Activated CD8-positive, alpha-beta memory T cell treated with anti-CD3 and anti-CD28 coated beads for 1 hour (primary cell): ENCODE measurements around the gene SOX5.
"Not testable (repeated sequence)": the region's sequence is repeated elsewhere in the genome, so short reads cannot be mapped to it uniquely, and the experiment has no call there.

Experiments
- DNase-seq, 2 donors: peaks; one replicate each; pipeline ENCODE4 v3.0.0-alpha.2; 2020; ENCODE audit warnings: low read depth in 1 of 2; ENCODE audit errors: extremely low read depth in 1 of 2

SOX5 gene

GRCh38 chr12:23760495-23760894 is 189.0 kb downstream of the SOX5 start:
- no peak for DNase-seq

- DNase-seq, result no peak
Observed at GRCh38 chr12:23758608-23759007, 190.9 kb downstream of the SOX5 start.

GRCh38 chr12:23757541-23757962 is 191.9 kb downstream of the SOX5 start:
- DNase-seq, result no peak

GRCh38 chr12:23756416-23756815 is 193.1 kb downstream of the SOX5 start:
- DNase-seq, result no peak

GRCh38 chr12:23753628-23754365 is 195.7 kb downstream of the SOX5 start:
- DNase-seq, result no peak

- no peak for DNase-seq
Observed at GRCh38 chr12:23752245-23752644, 197.2 kb downstream of the SOX5 start.

GRCh38 chr12:23751641-23752040 is 197.8 kb downstream of the SOX5 start:
- DNase-seq, result no peak

GRCh38 chr12:23750923-23751322 is 198.5 kb downstream of the SOX5 start:
- no peak for DNase-seq

GRCh38 chr12:23744696-23745095 is 204.8 kb downstream of the SOX5 start:
- no peak for DNase-seq

GRCh38 chr12:23742574-23742973 is 206.9 kb downstream of the SOX5 start:
- DNase-seq, result no peak

- DNase-seq, result no peak
Observed at GRCh38 chr12:23731493-23731892, 218.0 kb downstream of the SOX5 start.

GRCh38 chr12:23731035-23731434 is 218.4 kb downstream of the SOX5 start:
- no peak for DNase-seq

GRCh38 chr12:23729359-23729758 is 220.1 kb downstream of the SOX5 start:
- DNase-seq, result no peak

GRCh38 chr12:23726646-23727045 is 222.8 kb downstream of the SOX5 start:
- no peak for DNase-seq

GRCh38 chr12:23722655-23723054 is 226.8 kb downstream of the SOX5 start:
- DNase-seq, result no peak

- DNase-seq, result no peak
Observed at GRCh38 chr12:23721268-23721667, 228.2 kb downstream of the SOX5 start.

- DNase-seq, result no peak
Observed at GRCh38 chr12:23719493-23719892, 230.0 kb downstream of the SOX5 start.

GRCh38 chr12:23710361-23710760 is 239.1 kb downstream of the SOX5 start:
- not testable (repeated sequence) for DNase-seq

- DNase-seq, result no peak
Observed at GRCh38 chr12:23708185-23708837, 241.2 kb downstream of the SOX5 start.

- DNase-seq, result no peak
Observed at GRCh38 chr12:23707270-23707669, 242.2 kb downstream of the SOX5 start.

GRCh38 chr12:23704992-23705943 is 244.2 kb downstream of the SOX5 start:
- DNase-seq, result no peak
